HG02623 (cell line): Measurements from ENCODE around the gene STON2.
"Not testable (repeated sequence)": the region's sequence is repeated elsewhere in the genome, so short reads cannot be mapped to it uniquely, and the experiment has no call there.

Source experiments
- ATAC-seq: cut with Tn5 transposase; IDR thresholded peaks from one replicate; pipeline ENCODE4 v1.9.1; 2021; ENCODE audit warnings: moderate library complexity; ENCODE audit not compliant: unreplicated experiment

STON2 gene

DNA sequence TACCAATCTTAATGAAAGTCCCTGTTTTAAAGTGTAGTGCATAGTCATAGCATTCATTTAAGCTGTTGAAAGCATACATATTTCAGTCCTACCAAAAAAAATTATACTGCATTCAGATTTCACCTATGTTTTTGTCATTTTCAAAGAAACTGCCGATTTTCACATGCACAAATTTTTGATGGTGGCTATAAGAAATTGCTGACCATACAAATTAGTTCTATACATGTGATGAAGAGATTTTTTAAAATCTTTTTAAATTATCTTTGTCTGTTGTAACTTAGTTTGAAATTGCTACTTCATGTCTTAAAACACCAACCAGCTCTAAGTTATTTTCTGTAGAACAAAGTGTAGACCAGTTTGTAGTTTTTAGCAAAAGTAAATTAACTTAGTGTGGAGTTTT lies 175.9 kb downstream of the STON2 start:
- ATAC-seq = no peak

DNA sequence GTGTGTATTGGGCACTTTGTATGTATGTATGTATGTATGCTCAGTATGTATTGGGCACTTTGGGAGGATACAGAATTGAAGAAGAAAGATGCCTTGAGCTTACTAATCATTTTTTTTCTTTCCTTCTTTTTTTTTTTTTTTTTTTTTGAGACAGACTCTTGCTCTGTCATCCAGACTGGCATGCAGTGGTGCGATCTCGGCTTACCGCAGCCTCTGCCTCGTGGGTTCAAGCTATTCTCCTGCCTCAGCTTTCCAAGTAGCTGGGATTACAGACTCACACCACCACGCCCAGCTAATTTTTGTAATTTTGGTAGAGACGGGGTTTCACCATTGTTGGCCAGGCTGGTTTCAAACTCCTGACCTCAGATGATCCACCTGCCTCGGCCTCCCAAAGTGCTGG lies 176.3 kb downstream of the STON2 start:
- ATAC-seq = not testable (repeated sequence)

DNA sequence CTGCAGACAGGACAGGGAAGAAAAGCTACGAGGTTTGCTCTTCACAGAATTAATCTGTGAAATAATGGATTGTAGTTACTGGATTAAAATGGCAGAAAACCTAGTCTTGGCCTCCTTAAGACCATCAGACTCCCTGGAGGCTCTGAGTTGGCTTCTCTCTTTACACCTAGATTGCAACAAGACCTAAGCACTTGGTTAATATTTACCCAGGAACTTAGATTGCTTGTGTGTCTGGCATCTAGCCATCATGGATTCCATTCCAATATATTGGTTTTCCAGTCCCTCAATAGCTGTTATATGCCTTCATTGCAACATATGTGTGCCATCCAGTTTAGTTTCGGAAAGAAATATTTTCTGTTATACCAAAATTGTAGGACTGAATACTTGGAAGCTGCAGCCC lies 177.4 kb downstream of the STON2 start:
- no peak for ATAC-seq

DNA sequence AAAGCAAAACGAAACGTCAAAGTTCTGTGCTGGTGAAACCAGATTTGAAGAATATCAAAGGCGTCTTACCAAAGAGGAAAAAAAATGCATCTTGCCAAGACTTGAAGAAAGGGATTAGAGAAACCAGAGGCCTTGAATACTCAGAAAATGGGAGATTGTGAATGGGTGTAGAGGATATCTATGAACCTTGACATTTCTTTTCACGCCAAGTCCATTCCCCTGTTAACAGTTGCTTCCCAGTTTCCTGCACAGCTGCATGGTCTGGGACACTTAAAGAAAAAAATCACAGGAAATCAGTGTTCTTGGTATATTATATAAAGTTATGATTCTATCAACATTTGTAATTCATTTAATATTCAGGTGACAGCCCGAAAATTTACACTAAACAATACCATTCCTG lies 178.0 kb downstream of the STON2 start:
- no peak for ATAC-seq

DNA sequence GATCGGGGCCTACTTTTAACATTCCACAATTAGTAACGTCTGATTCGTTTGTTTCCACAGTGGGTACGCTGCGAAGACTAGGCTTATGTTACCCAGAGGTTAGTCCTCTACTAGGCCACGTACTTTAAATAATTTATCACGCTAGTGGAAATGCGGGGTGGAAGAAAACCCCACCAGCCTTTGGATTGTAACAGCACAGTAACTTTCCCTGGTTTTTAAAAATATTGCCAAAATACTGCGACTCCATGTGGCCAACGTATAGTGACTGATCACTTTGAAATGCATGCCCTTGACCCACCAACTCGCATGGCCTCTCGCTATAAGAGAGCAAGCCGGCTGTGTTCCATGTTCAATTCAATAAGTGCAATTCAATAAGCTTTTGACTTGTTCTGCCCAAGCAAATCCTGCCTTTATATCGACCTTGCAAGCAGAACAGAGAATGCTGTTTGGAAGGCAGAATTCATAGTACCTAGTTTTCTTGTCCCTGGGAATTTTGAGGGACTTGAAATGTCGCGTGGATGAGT lies 178.5 kb downstream of the STON2 start:
- ATAC-seq = no peak

DNA sequence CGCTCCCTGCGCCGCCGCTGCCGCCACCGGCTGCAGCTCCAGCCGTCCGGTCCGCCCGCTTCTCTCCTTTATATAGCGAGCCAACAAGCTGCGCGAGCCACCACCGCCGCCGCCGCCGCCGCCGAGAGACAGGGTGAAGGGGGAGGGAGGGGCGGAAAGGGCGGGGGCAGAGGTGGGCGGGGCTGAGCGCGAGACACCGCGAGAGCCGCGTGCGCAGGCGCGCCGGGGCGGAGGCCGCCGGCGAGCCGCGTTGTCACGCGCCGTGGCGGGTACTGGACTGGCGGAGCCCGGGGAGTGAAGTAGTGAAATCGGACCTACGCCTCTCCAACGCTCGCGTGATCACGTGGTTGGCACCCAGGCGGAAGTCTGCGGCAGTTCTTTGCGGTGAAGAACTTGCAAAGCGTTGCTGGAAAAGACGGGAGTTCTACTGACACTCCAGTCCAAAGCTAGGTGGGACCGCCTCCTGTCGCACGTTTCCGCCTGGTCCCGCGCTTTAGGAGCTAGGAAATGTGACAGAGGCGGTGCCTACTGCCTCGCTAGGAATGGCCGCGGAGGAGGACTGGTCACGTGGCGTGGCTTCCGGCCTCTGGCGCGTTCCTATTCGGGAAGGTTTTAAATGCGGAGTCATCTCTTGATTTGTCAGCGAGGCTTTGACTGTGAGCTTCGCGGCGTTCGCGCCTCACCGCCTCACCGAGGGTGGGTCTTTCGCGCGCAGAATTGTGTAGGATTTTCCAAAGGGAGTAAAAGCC lies 179.1 kb downstream of the STON2 start, which contains the start of gene GTF2A1:
Gene GTF2A1 (minus strand): TSS at position 130 of the 749 bp plus-strand sequence. CDS start 441 bp downstream, outside the sequence.
- peak; percentile 65 for ATAC-seq

DNA sequence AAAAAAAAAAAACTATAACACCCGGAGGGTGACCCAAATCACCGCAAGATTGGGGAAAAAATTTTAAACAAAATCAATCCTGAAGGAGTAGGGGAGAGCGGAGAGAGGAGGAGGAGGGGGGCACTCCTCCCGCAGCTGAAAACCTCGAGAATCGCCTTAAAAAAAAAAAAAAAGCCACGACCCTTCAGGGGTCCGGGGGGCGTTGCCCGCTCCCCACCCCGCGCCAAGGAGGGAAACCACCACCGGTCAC lies 179.6 kb downstream of the STON2 start:
- ATAC-seq = no peak

DNA sequence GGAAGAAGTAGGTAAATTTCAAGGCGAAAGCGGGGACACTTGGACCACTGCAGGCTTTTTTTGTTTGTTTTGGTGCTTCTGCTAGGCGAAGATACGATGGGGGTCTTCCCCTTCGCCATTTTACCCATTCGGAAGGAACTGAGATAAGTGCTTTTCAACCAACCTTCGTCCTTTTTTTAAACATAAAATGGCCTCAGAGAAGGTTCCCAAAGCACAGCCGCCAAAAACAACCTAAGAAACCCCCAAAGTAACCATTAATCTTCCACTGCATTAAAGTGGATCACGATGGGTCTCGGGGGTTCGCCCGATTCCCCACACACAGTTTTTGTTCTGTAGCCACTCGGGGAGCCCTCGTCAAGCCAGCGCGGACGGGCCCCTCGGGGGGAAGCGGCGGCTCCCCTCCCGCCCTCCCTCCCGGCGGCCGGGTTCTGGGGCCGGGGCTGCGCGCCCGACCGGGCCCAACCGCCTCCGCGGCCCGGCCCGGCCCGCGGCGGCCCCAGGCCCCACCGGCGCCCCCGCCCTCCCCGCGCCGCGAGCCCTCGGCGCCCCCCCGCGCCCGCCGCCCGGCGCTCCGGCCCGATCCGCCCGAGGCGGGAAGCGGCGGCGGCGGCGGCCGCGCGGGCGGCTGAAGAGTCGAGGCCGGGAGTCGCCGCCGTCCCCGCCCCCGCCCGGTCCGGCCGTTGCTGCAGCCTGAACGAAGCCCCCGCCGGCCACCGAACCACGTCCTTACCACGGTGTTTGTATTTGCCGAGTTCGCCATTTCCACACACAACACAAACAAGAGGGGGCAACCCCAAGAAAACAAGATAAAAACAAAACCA lies 180.2 kb downstream of the STON2 start:
- no peak for ATAC-seq

DNA sequence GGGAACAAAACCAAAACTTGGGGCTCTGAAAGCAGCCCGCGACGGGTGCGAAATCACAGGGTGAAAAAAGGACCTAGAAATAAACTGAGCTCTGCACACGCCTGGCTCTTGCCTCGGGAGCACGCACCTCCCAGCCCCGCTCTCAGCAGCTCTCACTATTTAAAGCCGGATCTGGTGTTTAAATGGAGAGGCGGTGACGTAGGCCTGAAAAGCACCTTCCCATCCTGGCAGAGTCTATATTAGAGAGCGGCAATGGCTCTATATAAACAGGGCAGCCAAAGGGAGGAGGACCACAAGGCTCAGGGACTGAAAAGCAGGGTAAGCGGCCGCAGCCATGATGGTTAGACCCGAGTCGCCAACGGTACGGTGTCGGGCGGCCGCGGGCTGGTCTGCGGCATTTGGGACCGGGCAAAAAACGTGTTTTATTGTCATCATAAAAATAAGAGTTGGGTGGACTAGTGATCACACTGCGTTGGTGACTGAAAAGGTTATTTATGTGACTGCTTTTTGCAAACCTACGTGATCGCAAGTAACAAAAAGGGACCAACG lies 180.8 kb downstream of the STON2 start:
- ATAC-seq = peak; percentile 50

DNA sequence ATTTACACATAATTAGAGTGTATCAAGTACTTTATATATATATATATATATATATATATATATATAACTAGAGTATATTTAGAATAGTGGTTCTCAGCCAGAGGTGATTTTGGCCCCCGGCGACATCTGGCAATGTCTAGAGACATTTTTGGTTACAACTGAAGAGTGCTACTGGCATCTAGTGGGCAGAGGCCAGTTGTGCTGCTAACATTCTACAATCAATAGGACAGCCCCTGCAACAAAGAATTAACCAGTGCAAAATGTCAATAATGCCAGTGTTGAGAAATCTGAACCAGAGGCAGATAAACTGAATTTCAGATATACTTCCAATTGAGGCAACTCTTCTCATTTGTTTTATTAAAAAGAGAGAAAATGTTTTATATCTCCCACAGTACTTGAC lies 188.3 kb downstream of the STON2 start:
- ATAC-seq = peak; percentile 71
